ENCODE measurements around the gene GSTCD. TPM values are rescaled to one million over a fixed set of nuclear protein-coding genes. Genes with fewer than 3 reads are reported as not detected.
"Not testable (repeated sequence)": the region's sequence is repeated elsewhere in the genome, so short reads cannot be mapped to it uniquely, and the experiment has no call there.

The GSTCD gene
- total RNA-seq, 5 donors from 2014 or later (not counting 1 experiment from before 2014, with no cell fraction given): 5.1 to 7.5 (median 5.2) TPM

DNA sequence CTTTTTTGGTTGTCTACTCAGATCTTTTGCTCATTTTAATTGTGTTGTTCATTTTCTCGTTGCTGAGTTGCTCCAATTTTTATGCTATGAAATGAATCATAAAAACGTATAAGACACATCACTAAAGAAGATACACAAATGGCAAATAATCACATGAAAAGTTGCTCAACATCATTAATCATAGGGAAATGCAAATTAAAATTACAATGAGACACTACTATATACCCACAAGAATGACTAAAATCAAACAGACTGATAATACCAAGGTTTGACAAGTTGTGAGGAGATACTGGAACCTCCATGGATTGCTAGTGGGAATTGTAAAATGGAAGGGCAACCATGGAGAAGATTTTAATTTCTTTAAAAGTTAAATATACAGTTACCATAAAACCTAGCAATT, 17.0 kb downstream of the GSTCD start:
- DNase-seq: no peak
- peaks cover 19% of the 10 kb centered on the region for H3K36me3 Mint-ChIP-seq
- CTCF ChIA-PET: interaction anchor here in 1 of 2 donors (0.6 kb wide), 1 partner anchor 378 kb away, joined by 3 read pairs; no protein-coding TSS in a partner anchor
- H3K27ac Mint-ChIP-seq: no peak overlapping the region
- Histone ChIP-seq H3K27ac (ENCODE audit: low read length) (no peak overlapping the region), H3K4me3 (ENCODE audit: control insufficient read depth in 1 of 2, extremely low read depth in 1 of 2, low read length in 1 of 2) (no peak overlapping the region), H3K27me3 (replicated peaks in 1 of 2; ENCODE audit: control insufficient read depth in 2 of 2, extremely low read depth in 1 of 2, insufficient read depth in 2 of 2, low read length in 1 of 2) (no peaks in the 10 kb centered on the region), H3K36me3 (ENCODE audit: control insufficient read depth in 2 of 2, extremely low read depth in 1 of 2, insufficient read depth in 1 of 2, low read length in 1 of 2) (peaks cover 0 to 4% of the 10 kb centered on the region in 2 donors), H3K9me3 (no peaks in the 10 kb centered on the region), H3K4me1 (ENCODE audit: control insufficient read depth in 1 of 2, extremely low read depth in 1 of 2, insufficient read depth in 2 of 2, low read length in 2 of 2) (no peaks in the 10 kb centered on the region)
- H3K4me1 Mint-ChIP-seq: no peaks in the 10 kb centered on the region
- H3K27me3 Mint-ChIP-seq: no peaks in the 10 kb centered on the region
- POLR2A ChIA-PET: no interaction called here
- H3K4me3 Mint-ChIP-seq: no peak overlapping the region
- WGBS (ENCODE audit: insufficient coverage): no CpG with 5 or more reads among the region's 2 CpGs
- peaks cover 0 to 9% (median 4%) of the 10 kb centered on the region in 3 donors for H3K9me3 Mint-ChIP-seq
- no peak for ATAC-seq (replicated peaks in 1 of 4)

DNA sequence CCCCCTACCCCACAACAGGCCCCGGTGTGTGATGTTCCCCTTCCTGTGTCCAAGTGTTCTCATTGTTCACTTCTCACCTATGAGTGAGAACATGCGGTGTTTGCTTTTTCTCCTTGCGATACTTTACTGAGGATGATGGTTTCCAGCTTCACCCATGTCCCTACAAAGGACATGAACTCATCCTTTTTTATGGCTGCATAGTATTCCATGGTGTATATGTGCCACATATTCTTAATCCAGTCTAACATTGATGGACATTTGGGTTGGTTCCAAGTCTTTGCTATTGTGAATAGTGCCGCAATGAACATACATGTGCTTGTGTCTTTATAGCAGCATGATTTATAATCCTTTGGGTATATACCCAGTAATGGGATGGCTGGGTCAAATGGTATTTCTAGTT, 21.3 kb downstream of the GSTCD start:
- H3K27ac ChIP-seq (ENCODE audit: low read length); H3K27me3 Mint-ChIP-seq; H3K36me3 ChIP-seq (ENCODE audit: control insufficient read depth in 2 of 2, extremely low read depth in 1 of 2, insufficient read depth in 1 of 2, low read length in 1 of 2); POLR2A ChIA-PET; H3K4me1 Mint-ChIP-seq; H3K27ac Mint-ChIP-seq; H3K4me1 ChIP-seq (ENCODE audit: control insufficient read depth in 1 of 2, extremely low read depth in 1 of 2, insufficient read depth in 2 of 2, low read length in 2 of 2); ATAC-seq (replicated peaks in 1 of 4); DNase-seq; H3K4me3 Mint-ChIP-seq; H3K4me3 ChIP-seq (ENCODE audit: control insufficient read depth in 1 of 2, extremely low read depth in 1 of 2, low read length in 1 of 2); H3K9me3 ChIP-seq; CTCF ChIA-PET; H3K27me3 ChIP-seq (replicated peaks in 1 of 2; ENCODE audit: control insufficient read depth in 2 of 2, extremely low read depth in 1 of 2, insufficient read depth in 2 of 2, low read length in 1 of 2): not testable (repeated sequence)
- WGBS (ENCODE audit: insufficient coverage): 100% methylated on average over 2 of the region's 4 CpGs
- H3K9me3 Mint-ChIP-seq: peaks cover 5 to 23% (median 10%) of the 10 kb centered on the region in 3 donors
- H3K36me3 Mint-ChIP-seq: peaks cover 53% of the 10 kb centered on the region

DNA sequence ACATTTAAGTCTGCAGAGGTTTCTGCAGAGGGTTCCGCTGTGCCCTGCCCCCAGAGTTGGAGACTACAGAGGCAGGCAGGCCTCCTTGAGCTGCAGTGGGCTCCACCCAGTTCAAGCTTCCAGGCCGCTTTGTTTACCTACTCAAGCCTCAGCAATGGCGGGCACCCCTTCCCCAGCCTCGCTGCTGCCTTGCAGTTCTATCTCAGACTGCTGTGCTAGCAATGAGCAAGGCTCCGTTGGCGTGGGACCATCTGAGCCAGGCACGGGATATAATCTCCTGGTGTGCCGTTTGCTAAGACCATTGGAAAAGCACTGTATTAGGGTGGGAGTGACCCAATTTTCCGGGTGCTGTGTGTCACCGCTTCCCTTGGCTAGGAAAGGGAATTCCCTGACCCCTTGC, 26.6 kb downstream of the GSTCD start:
- H3K27ac ChIP-seq (ENCODE audit: low read length); H3K9me3 ChIP-seq; H3K4me1 Mint-ChIP-seq; H3K4me1 ChIP-seq (ENCODE audit: control insufficient read depth in 1 of 2, extremely low read depth in 1 of 2, insufficient read depth in 2 of 2, low read length in 2 of 2); POLR2A ChIA-PET; H3K4me3 ChIP-seq (ENCODE audit: control insufficient read depth in 1 of 2, extremely low read depth in 1 of 2, low read length in 1 of 2); CTCF ChIA-PET; H3K27me3 ChIP-seq (replicated peaks in 1 of 2; ENCODE audit: control insufficient read depth in 2 of 2, extremely low read depth in 1 of 2, insufficient read depth in 2 of 2, low read length in 1 of 2); ATAC-seq (replicated peaks in 1 of 4); H3K27ac Mint-ChIP-seq; DNase-seq; H3K4me3 Mint-ChIP-seq; H3K36me3 ChIP-seq (ENCODE audit: control insufficient read depth in 2 of 2, extremely low read depth in 1 of 2, insufficient read depth in 1 of 2, low read length in 1 of 2); H3K27me3 Mint-ChIP-seq: not testable (repeated sequence)
- 98% methylated on average over 10 of the region's 10 CpGs for WGBS (ENCODE audit: insufficient coverage)
- H3K36me3 Mint-ChIP-seq: peaks cover 78% of the 10 kb centered on the region
- peaks cover 14 to 45% (median 17%) of the 10 kb centered on the region in 3 donors for H3K9me3 Mint-ChIP-seq

DNA sequence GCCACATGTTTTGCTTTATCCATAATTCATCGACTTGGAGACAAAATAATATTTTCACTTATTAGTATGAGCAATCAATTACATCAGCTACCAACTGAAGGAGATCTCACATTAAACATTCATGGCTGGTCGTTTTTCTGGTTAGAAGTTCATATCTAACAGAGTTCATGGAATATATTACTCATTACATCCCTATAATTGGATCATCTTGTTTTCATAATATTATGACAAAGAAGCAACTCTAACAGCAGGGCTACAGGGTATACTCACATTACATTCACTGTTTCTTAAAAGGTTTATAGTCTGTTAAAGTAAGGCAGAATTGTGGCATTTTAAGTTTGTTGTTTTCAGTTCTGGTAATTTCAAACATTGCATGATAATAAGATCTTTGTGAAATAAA, 33.0 kb downstream of the GSTCD start:
- WGBS (ENCODE audit: insufficient coverage): no CpG with 5 or more reads among the region's 2 CpGs
- Histone ChIP-seq H3K36me3 (ENCODE audit: control insufficient read depth in 2 of 2, extremely low read depth in 1 of 2, insufficient read depth in 1 of 2, low read length in 1 of 2) (no peaks in the 10 kb centered on the region), H3K4me3 (ENCODE audit: control insufficient read depth in 1 of 2, extremely low read depth in 1 of 2, low read length in 1 of 2) (no peak overlapping the region), H3K27ac (ENCODE audit: low read length) (no peak overlapping the region), H3K27me3 (replicated peaks in 1 of 2; ENCODE audit: control insufficient read depth in 2 of 2, extremely low read depth in 1 of 2, insufficient read depth in 2 of 2, low read length in 1 of 2) (no peaks in the 10 kb centered on the region), H3K4me1 (ENCODE audit: control insufficient read depth in 1 of 2, extremely low read depth in 1 of 2, insufficient read depth in 2 of 2, low read length in 2 of 2) (no peaks in the 10 kb centered on the region), H3K9me3 (peaks cover 10% of the 10 kb centered on the region)
- Mint-ChIP-seq H3K36me3 (peaks cover 43% of the 10 kb centered on the region), H3K4me1 (no peaks in the 10 kb centered on the region), H3K9me3 (peaks cover 9 to 25% (median 11%) of the 10 kb centered on the region in 3 donors), H3K27ac (no peak overlapping the region), H3K27me3 (no peaks in the 10 kb centered on the region), H3K4me3 (no peak overlapping the region)
- DNase-seq (no peak), ATAC-seq (replicated peaks in 1 of 4) (no peak)
- POLR2A ChIA-PET: no interaction called here
- CTCF ChIA-PET: interaction anchor here in 1 of 2 donors (0.6 kb wide), 1 partner anchor 1788 kb away, joined by 3 read pairs; no protein-coding TSS in a partner anchor

DNA sequence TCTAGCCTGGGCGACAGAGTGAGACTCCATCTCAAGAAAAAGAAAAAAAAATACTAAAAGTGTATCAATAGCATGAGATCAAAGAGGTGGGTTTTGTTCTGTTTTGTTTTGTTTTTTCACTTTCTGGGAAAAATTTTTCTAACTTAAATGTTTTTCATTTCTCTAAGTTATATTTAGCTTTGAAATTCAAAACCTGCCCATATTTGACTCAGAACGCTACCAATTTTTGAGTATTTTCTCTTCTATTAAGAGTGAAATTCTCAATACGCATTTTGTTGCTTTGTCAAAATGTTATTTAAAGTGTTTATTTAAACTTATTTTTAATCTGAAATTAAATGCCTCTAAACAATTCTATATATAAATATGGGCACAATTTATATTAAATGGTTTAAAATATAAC, 39.6 kb downstream of the GSTCD start:
- ChIA-PET POLR2A (no interaction called here), CTCF (interaction anchor here in 1 of 2 donors (0.6 kb wide), 1 partner anchor 12 kb away, joined by 5 read pairs; no protein-coding TSS in a partner anchor)
- no peaks in the 10 kb centered on the region for H3K4me1 Mint-ChIP-seq
- no CpG with 5 or more reads among the region's 3 CpGs for WGBS (ENCODE audit: insufficient coverage)
- no peaks in the 10 kb centered on the region for H3K9me3 ChIP-seq
- DNase-seq (no peak), ATAC-seq (replicated peaks in 1 of 4) (no peak)
- H3K4me3 ChIP-seq (ENCODE audit: control insufficient read depth in 1 of 2, extremely low read depth in 1 of 2, low read length in 1 of 2): no peak overlapping the region
- no peaks in the 10 kb centered on the region for H3K27me3 ChIP-seq (replicated peaks in 1 of 2; ENCODE audit: control insufficient read depth in 2 of 2, extremely low read depth in 1 of 2, insufficient read depth in 2 of 2, low read length in 1 of 2)
- peaks cover 6% of the 10 kb centered on the region for H3K36me3 Mint-ChIP-seq
- H3K36me3 ChIP-seq (ENCODE audit: control insufficient read depth in 2 of 2, extremely low read depth in 1 of 2, insufficient read depth in 1 of 2, low read length in 1 of 2): no peaks in the 10 kb centered on the region
- no peaks in the 10 kb centered on the region for H3K27me3 Mint-ChIP-seq
- H3K27ac Mint-ChIP-seq: no peak overlapping the region
- H3K4me1 ChIP-seq (ENCODE audit: control insufficient read depth in 1 of 2, extremely low read depth in 1 of 2, insufficient read depth in 2 of 2, low read length in 2 of 2): no peaks in the 10 kb centered on the region
- H3K9me3 Mint-ChIP-seq: no peaks in the 10 kb centered on the region
- no peak overlapping the region for H3K27ac ChIP-seq (ENCODE audit: low read length)
- no peak overlapping the region for H3K4me3 Mint-ChIP-seq

DNA sequence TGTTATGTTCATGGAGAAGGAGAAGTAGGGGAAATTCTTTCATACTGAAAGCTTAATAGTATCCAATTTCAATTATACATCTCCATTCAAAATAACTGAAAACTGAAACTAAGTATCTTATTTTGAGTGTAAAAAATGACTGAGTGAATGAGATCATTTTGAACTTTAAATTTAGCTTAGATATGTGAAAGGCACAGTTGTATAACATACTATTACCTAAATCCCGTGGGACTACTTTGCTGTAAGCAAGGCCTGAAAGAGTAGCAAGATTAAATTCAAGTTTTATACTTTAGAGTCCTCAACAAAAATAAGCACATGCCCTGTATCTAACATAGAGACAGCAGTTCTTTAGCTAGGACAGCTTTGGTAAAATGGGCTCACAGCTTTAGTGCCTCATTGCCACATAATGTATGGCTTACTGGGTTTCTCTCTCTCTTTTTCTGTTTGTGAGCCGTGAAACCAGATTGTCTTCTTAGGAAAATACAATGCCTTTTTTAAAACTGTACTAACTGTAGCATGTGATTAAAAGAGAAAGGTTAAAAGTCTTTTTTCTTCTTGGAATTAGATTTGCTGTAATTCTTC, 43.2 kb downstream of the GSTCD start:
- Histone ChIP-seq H3K27me3 (replicated peaks in 1 of 2; ENCODE audit: control insufficient read depth in 2 of 2, extremely low read depth in 1 of 2, insufficient read depth in 2 of 2, low read length in 1 of 2) (no peaks in the 10 kb centered on the region), H3K4me1 (ENCODE audit: control insufficient read depth in 1 of 2, extremely low read depth in 1 of 2, insufficient read depth in 2 of 2, low read length in 2 of 2) (no peaks in the 10 kb centered on the region), H3K4me3 (ENCODE audit: control insufficient read depth in 1 of 2, extremely low read depth in 1 of 2, low read length in 1 of 2) (no peak overlapping the region), H3K9me3 (no peaks in the 10 kb centered on the region), H3K27ac (ENCODE audit: low read length) (no peak overlapping the region), H3K36me3 (ENCODE audit: control insufficient read depth in 2 of 2, extremely low read depth in 1 of 2, insufficient read depth in 1 of 2, low read length in 1 of 2) (no peaks in the 10 kb centered on the region)
- POLR2A ChIA-PET: no interaction called here
- CTCF ChIA-PET: interaction anchor here in 1 of 2 donors (0.6 kb wide), 1 partner anchor 11 kb away, joined by 6 read pairs; no protein-coding TSS in a partner anchor
- ATAC-seq (replicated peaks in 1 of 4) (no peak), DNase-seq (no peak)
- H3K4me3 Mint-ChIP-seq: no peak overlapping the region
- no peaks in the 10 kb centered on the region for H3K4me1 Mint-ChIP-seq
- no CpG with 5 or more reads among the region's 2 CpGs for WGBS (ENCODE audit: insufficient coverage)
- no peak overlapping the region for H3K27ac Mint-ChIP-seq
- H3K36me3 Mint-ChIP-seq: peaks cover 3% of the 10 kb centered on the region
- H3K27me3 Mint-ChIP-seq: no peaks in the 10 kb centered on the region
- no peaks in the 10 kb centered on the region for H3K9me3 Mint-ChIP-seq
